Skeletal muscle tissue (tissue), 4 donors: Measurements from ENCODE around the gene PCYOX1L. TPM values are rescaled to one million over a fixed set of nuclear protein-coding genes. Genes with fewer than 3 reads are reported as not detected.

Source experiments
- H3K27ac ChIP-seq: one replicate; pipeline ENCODE4 v1.7.0; 2013; ENCODE audit warnings: mild to moderate bottlenecking, low read depth, low read length, inconsistent platforms
- H3K27me3 ChIP-seq, 3 donors: one replicate each; pipeline ENCODE4 v1.7.0; 2013; ENCODE audit warnings: low read length in 3 of 3; ENCODE audit not compliant: control insufficient read depth in 3 of 3, insufficient read depth in 3 of 3
- H3K36me3 ChIP-seq, 3 donors: one replicate each; pipeline ENCODE4 v1.7.0; 2013; ENCODE audit warnings: low read length in 3 of 3; ENCODE audit not compliant: control insufficient read depth in 3 of 3, insufficient read depth in 3 of 3
- H3K4me1 ChIP-seq, 3 donors: one replicate each; pipeline ENCODE4 v1.7.0; 2013; ENCODE audit warnings: low read length in 3 of 3, mild to moderate bottlenecking in 3 of 3; ENCODE audit not compliant: control insufficient read depth in 3 of 3, insufficient read depth in 3 of 3
- H3K4me3 ChIP-seq, 3 donors: one replicate each; pipeline ENCODE4 v1.7.0; 2013; ENCODE audit warnings: low read length in 3 of 3
- H3K9ac ChIP-seq, 3 donors: one replicate each; pipeline ENCODE4 v1.7.0; 2013; ENCODE audit warnings: low read length in 3 of 3, mild to moderate bottlenecking in 3 of 3, moderate library complexity in 2 of 3, low read depth in 1 of 3
- H3K9me3 ChIP-seq, 3 donors: one replicate each; pipeline ENCODE4 v1.7.0; 2013; ENCODE audit warnings: low read length in 3 of 3; ENCODE audit not compliant: control insufficient read depth in 3 of 3
- total RNA-seq: library from RNA; depleted of rRNA; stranded (reverse); fragments of >200 nt; gene quantifications from one replicate; pipeline ENCODE4 v1.2.3, GENCODE V29; 2014
- donor health status: Osteomylitis.

The PCYOX1L gene
- total RNA-seq, 1 donor from 2014 or later, result 3.7 TPM

DNA sequence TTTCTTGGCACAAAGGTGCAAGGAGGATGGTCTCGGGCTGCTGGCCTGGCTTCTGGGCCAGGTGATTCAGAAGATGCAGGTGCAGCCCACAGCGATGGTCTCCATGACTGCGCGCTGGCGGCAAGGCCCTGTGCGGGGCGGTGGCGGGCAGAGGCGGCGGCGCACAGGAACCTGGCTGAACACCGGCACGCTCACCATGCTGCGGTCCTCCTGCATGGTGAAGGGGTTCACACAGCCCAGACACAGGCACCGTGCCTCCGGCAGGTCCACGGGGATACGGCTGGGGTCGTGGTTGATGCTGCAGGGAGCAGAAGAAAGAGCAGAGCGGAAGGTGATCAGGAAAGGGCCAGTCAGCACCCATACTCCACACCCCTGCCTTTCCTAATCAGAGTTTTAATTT lies 16.5 kb downstream of the PCYOX1L start:
- H3K36me3 ChIP-seq, result no peaks in the 10 kb centered on the region
- no peak overlapping the region for H3K4me3 ChIP-seq
- no peak overlapping the region for H3K9ac ChIP-seq
- no peak overlapping the region for H3K27ac ChIP-seq
- peaks cover 14 to 19% (median 16%) of the 10 kb centered on the region in 3 donors for H3K4me1 ChIP-seq
- H3K9me3 ChIP-seq, result no peaks in the 10 kb centered on the region
- no peaks in the 10 kb centered on the region for H3K27me3 ChIP-seq

DNA sequence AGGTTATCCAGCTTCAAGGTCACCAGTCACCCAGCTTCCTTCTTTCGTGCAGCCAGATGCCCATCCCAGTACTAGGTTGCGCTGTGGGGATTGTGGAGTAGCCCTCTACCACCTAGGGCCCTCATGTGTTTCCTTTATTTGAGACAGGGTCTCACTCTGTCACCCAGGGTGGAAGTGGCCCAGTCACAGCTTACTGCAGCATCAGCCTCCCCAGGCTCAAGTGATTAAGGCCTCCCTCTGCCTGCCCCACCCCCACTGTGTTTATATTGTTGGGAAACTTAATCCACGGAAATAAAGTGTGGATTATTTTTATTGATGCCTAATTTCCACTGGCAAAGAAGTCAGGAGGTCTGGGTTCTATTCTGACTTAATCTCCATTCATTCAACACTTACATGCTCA lies 17.0 kb downstream of the PCYOX1L start:
- Histone ChIP-seq H3K9ac (no peak overlapping the region), H3K9me3 (no peaks in the 10 kb centered on the region), H3K4me3 (no peak overlapping the region), H3K27ac (no peak overlapping the region), H3K27me3 (no peaks in the 10 kb centered on the region), H3K36me3 (no peaks in the 10 kb centered on the region), H3K4me1 (peaks cover 14 to 19% (median 16%) of the 10 kb centered on the region in 3 donors)

DNA sequence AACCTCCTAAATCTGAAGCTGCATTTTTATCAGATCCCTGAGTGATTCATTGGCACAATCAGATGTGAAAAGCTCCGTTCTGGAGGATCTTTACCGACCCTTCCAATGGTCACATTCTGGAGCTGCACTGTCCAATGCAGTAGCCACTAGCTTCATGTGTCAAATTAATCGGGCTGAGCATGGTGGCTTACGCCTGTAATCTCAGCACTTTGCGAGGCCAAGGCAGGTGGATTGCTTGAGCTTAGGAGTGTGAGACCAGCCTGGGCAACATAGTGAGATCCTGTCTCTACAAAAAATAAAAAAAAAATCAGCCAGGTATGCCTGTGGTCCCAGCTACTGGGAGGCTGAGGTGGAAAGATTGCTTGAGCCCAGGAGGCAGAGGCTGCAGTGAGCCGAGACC lies 17.6 kb downstream of the PCYOX1L start:
- no peak overlapping the region for H3K27ac ChIP-seq
- no peak overlapping the region for H3K9ac ChIP-seq
- H3K36me3 ChIP-seq, result no peaks in the 10 kb centered on the region
- H3K4me1 ChIP-seq, result peaks cover 14 to 19% (median 16%) of the 10 kb centered on the region in 3 donors
- no peak overlapping the region for H3K4me3 ChIP-seq
- H3K27me3 ChIP-seq, result no peaks in the 10 kb centered on the region
- no peaks in the 10 kb centered on the region for H3K9me3 ChIP-seq

DNA sequence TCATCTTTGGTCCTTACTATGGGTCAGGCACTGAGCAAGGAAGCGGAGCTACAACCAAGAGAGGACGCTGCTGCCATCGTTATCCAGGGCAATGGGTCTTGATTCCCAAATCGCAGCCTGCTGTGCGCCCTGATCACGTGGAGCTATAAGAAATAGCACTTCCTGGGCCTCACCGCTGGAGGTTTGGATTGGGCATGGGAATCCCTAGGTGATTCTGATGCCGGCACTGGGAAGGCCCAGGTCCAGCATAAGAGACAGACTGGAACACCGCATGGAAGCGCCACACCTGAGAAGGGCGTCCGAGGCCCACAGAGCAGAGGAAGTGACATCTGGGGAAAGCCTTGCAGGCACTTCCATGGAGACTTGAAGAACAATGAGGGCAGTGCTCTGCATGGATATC lies 18.3 kb downstream of the PCYOX1L start:
- no peaks in the 10 kb centered on the region for H3K36me3 ChIP-seq
- H3K27me3 ChIP-seq, result no peaks in the 10 kb centered on the region
- H3K9ac ChIP-seq, result no peak overlapping the region
- H3K4me3 ChIP-seq, result no peak overlapping the region
- H3K27ac ChIP-seq, result no peak overlapping the region
- peaks cover 10 to 18% (median 14%) of the 10 kb centered on the region in 3 donors for H3K4me1 ChIP-seq
- H3K9me3 ChIP-seq, result no peaks in the 10 kb centered on the region

DNA sequence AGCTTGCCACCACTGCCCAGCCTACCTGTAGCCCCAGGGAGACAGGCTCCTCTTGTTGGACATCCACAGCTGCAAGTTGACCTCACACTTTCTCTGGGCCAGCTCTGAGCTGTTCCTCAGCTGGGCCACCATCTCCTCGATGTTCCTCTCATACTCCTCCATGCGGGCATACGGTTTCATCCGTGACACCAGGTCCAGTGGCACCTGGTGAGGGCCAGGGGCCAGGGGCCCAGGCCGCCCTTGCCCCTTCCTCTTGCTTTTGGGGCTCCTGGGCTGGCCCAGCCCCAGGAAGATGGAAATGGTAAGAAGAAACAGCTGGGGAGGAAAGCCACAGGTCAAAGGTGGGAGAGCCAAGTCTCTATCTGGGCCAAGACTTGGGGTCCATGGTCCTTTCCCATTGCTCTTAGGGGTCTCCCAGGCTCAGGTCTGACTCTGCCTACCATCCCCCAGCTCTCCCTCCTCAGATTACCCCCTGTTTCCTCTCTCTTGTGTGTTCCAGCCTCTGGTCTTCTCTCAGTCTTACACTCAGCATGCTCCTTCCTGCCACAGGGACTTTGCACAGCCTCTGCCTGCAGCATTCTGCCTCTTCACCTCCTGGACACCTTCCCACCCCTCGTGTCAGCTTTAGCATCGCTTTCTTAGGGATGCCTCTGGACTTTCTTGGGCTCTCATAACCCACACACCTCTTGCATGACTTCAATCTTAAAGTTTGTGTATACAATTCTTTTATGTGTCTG lies 19.0 kb downstream of the PCYOX1L start:
- no peaks in the 10 kb centered on the region for H3K9me3 ChIP-seq
- H3K36me3 ChIP-seq, result no peaks in the 10 kb centered on the region
- no peaks in the 10 kb centered on the region for H3K27me3 ChIP-seq
- H3K27ac ChIP-seq, result no peak overlapping the region
- H3K9ac ChIP-seq, result no peak overlapping the region
- H3K4me1 ChIP-seq, result peaks cover 9 to 15% (median 9%) of the 10 kb centered on the region in 3 donors
- H3K4me3 ChIP-seq, result no peak overlapping the region

DNA sequence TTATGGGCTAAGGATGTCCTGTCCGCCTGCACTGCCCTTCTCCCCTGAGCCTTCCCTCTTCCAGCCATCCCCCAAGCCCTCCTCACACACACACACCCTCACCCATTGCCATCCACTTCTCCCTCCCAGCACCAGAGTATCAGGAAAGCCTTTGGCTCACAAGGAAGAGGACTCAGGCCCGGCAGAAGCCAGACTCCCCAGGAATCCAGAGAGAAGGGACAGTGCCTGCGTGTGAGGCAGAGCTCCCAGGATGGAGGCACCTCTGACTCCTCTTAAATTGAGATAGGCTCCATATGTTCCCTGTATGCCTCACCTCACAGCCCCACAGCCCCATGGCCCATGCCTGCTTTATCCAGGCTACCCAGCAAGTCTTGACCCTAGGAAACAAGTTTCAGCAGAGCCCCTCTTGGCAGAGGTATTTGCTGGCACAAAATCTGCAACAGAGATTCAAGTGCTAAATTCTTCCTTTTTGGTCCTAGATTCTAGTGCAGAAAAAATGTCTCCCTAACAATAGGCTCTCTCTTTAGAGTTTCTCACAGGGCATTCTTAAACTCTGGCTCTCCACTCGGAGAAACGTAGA lies 20.5 kb downstream of the PCYOX1L start:
- Histone ChIP-seq H3K27me3 (no peaks in the 10 kb centered on the region), H3K4me1 (peaks cover 19 to 22% (median 20%) of the 10 kb centered on the region in 3 donors), H3K9me3 (no peaks in the 10 kb centered on the region), H3K9ac (no peak overlapping the region), H3K4me3 (no peak overlapping the region), H3K27ac (no peak overlapping the region), H3K36me3 (no peaks in the 10 kb centered on the region)

DNA sequence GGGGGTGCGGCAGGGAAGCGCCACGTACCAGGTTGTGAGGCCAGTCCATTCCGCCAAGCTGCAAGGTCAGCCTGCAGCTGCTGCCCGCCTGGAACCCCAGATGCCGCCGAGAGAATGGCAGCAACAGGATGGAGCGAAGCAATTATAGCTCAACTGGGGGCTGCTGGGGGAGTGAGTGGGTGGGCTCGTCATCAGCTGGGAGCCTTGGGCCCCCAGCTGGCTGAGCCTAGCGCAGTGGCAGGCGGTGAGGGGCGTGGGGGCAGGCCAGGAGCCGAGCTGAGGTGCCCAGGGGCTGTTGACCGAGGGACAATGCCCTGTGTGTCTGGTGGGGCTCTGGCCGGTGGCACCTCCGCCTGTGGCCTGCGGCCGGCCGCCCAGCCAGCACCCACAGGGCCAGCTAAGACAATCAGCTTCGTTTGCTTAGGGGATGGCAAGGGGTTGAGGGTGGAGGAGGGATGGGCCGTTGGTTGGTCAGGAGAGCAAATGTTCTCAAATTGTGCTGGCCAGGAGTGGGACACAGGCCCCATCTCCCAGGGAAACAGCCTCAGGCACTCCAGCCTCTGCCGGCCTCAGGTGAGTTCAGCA lies 21.4 kb downstream of the PCYOX1L start, which contains the start of gene IL17B:
IL17B (minus strand) TSS at position 116 of the 585 bp plus-strand sequence; CDS start at position 49, 67 bp downstream.
- H3K4me3 ChIP-seq, result no peak within 1 kb of the TSS
- no peaks in the 10 kb centered on the region for H3K36me3 ChIP-seq
- H3K27me3 ChIP-seq, result no peaks in the 10 kb centered on the region
- H3K9me3 ChIP-seq, result no peaks in the 10 kb centered on the region
- peaks cover 26 to 28% (median 26%) of the 10 kb centered on the region in 3 donors for H3K4me1 ChIP-seq
- peak within 1 kb of the TSS; percentile 25 for H3K27ac ChIP-seq
- no peak within 1 kb of the TSS for H3K9ac ChIP-seq

DNA sequence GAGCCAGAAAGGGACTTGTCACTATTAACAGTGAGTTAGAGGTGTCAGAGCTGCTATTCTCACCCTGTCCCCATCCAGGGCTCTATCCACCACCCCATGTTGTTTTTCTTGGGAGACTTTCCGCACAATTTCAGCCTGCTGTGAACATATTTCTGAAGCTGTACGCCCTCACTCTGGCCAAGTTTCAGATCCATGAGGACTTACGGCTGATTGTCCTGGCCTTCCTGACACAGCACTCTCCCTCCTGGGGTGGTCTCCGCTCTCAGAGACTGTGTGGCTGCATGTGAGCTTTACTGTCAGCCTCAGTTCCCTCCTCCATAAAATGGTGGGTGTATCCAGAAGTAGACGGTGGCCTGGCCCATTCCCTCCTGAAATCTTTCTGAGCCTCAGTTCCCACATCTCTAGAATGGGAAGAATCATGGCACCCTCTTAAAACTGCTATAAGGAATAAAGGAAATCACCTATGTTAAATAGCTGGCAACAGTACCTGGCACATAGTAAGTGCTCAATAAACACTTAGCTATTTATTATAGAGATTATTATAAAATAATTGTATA lies 22.1 kb downstream of the PCYOX1L start:
- peak overlapping the region; percentile 25 for H3K27ac ChIP-seq
- H3K9ac ChIP-seq, result no peak overlapping the region
- H3K4me3 ChIP-seq, result no peak overlapping the region
- no peaks in the 10 kb centered on the region for H3K9me3 ChIP-seq
- H3K4me1 ChIP-seq, result peaks cover 26 to 31% (median 29%) of the 10 kb centered on the region in 3 donors
- H3K27me3 ChIP-seq, result no peaks in the 10 kb centered on the region
- H3K36me3 ChIP-seq, result no peaks in the 10 kb centered on the region

DNA sequence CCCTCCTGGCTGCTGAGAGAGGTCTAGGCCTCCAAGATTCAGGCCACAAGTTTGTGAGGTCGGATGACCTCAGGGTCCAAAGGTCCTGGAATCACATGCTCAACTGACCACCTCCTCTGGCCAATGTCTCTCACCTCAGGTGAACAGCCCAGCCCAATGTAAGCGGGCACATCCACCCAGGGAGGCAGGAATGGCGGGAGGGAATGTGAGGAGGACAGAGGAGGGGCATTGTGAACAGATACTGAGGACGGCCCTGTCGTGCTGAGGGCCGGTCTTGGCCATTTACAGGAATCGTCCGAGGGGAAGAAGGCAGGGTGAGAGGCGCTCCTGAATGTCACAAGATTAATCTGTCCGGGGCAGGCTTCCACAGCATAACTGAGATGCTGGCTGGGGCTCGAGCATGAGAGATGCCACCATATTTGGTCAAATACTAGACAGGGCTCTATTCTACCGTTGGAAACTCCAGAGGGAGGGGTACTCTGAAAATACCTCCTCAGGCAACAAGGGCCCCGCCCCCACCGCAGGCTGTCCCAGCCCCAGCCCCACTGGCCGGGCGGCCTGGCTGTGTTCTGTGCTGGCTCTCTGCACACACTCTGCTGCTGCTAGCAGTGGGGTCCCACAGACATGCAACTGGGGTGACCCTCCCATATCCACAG lies 22.7 kb downstream of the PCYOX1L start:
- no peak overlapping the region for H3K4me3 ChIP-seq
- no peaks in the 10 kb centered on the region for H3K9me3 ChIP-seq
- H3K36me3 ChIP-seq, result no peaks in the 10 kb centered on the region
- H3K27me3 ChIP-seq, result no peaks in the 10 kb centered on the region
- peak overlapping the region in 1 of 3 donors; percentile 76 for H3K9ac ChIP-seq
- H3K27ac ChIP-seq, result peak overlapping the region; percentile 67
- H3K4me1 ChIP-seq, result peaks cover 26 to 35% (median 33%) of the 10 kb centered on the region in 3 donors
